Mesendoderm (in vitro differentiated cells): ENCODE measurements around the gene CYTH1.

Source experiments
- DNase-seq: peaks from one replicate; pipeline ENCODE4 v3.0.0; 2013
- H2AK5ac ChIP-seq: 2 replicates; pipeline ENCODE4 v1.6.1; 2013; ENCODE audit warnings: low read length, inconsistent platforms
- H2BK120ac ChIP-seq: 2 replicates; pipeline ENCODE4 v1.6.1; 2013; ENCODE audit warnings: low read depth, mild to moderate bottlenecking, low read length, moderate library complexity, mixed read lengths
- H2BK15ac ChIP-seq: replicated peaks from 2 replicates; pipeline ENCODE4 v1.6.1; 2013; ENCODE audit warnings: low read depth, mild to moderate bottlenecking, moderate library complexity
- H2BK5ac ChIP-seq: 2 replicates; pipeline ENCODE4 v1.6.1; 2013; ENCODE audit warnings: low read length, inconsistent platforms
- H3K18ac ChIP-seq: 2 replicates; pipeline ENCODE4 v1.6.1; 2013; ENCODE audit warnings: mild to moderate bottlenecking, low read length, mixed read lengths
- H3K23ac ChIP-seq: one replicate; pipeline ENCODE4 v1.6.1; 2013; ENCODE audit warnings: low read length
- H3K27ac ChIP-seq: 2 replicates; pipeline ENCODE4 v1.5.1; 2013; ENCODE audit warnings: low read depth, mild to moderate bottlenecking, inconsistent platforms, low read length, moderate library complexity
- H3K27me3 ChIP-seq: 2 replicates; pipeline ENCODE4 v1.6.1; 2013; ENCODE audit warnings: low read length, control low read depth, mild to moderate bottlenecking, inconsistent platforms; ENCODE audit not compliant: insufficient read depth, poor library complexity
- H3K36me3 ChIP-seq: 2 replicates; pipeline ENCODE4 v1.6.1; 2013; ENCODE audit warnings: low read length, inconsistent platforms; ENCODE audit not compliant: control insufficient read depth, insufficient read depth
- H3K4ac ChIP-seq: one replicate; pipeline ENCODE4 v1.6.1; 2013; ENCODE audit warnings: low read depth, mild to moderate bottlenecking, low read length, moderate library complexity
- H3K4me1 ChIP-seq: 2 replicates; pipeline ENCODE4 v1.6.1; 2013; ENCODE audit warnings: low read depth, low read length, inconsistent platforms; ENCODE audit not compliant: control insufficient read depth
- H3K4me2 ChIP-seq: 2 replicates; pipeline ENCODE4 v1.6.1; 2013; ENCODE audit warnings: low read length
- H3K4me3 ChIP-seq: 2 replicates; pipeline ENCODE4 v1.5.1; 2013; ENCODE audit warnings: mild to moderate bottlenecking, low read length
- H3K56ac ChIP-seq: one replicate; pipeline ENCODE4 v1.6.1; 2013; ENCODE audit warnings: low read length
- H3K79me1 ChIP-seq: 2 replicates; pipeline ENCODE4 v1.6.1; 2013; ENCODE audit warnings: low read length, inconsistent platforms
- H3K79me2 ChIP-seq: 2 replicates; pipeline ENCODE4 v1.6.1; 2013; ENCODE audit warnings: mild to moderate bottlenecking, low read length; ENCODE audit not compliant: control insufficient read depth, insufficient read depth
- H3K9ac ChIP-seq: 2 replicates; pipeline ENCODE4 v1.6.1; 2013; ENCODE audit warnings: low read length, inconsistent platforms
- H4K5ac ChIP-seq: one replicate; pipeline ENCODE4 v1.6.1; 2013; ENCODE audit warnings: low read length
- H4K8ac ChIP-seq: one replicate; pipeline ENCODE4 v1.6.1; 2013; ENCODE audit warnings: low read depth, mild to moderate bottlenecking, control low read depth, low read length, moderate library complexity
- WGBS: extraction: QIAGEN DNeasy Blood & Tissue Kit; methylation state at CpG from one replicate; pipeline ENCODE4 v1.1.7; 2013; ENCODE audit warnings: low lambda C conversion rate, missing lambda C conversion rate; ENCODE audit not compliant: insufficient coverage; ENCODE audit errors: extremely low coverage; 5-methylcytosine and 5-hydroxymethylcytosine counted together

The CYTH1 gene

GRCh38 chr17:78682363-78682762, 99.7 kb downstream of the CYTH1 start:
- Histone ChIP-seq H3K4me2 (no peak overlapping the region), H3K27me3 (no peaks in the 10 kb centered on the region), H4K5ac (no peak overlapping the region), H3K4me1 (peaks cover 5% of the 10 kb centered on the region), H2AK5ac (no peak overlapping the region), H3K79me1 (no peaks in the 10 kb centered on the region), H3K9ac (no peak overlapping the region), H2BK120ac (no peak overlapping the region), H2BK15ac (no peak overlapping the region), H3K4ac (no peak overlapping the region), H2BK5ac (no peak overlapping the region), H4K8ac (no peak overlapping the region), H3K18ac (no peak overlapping the region), H3K56ac (no peak overlapping the region), H3K23ac (no peak overlapping the region), H3K27ac (no peak overlapping the region), H3K36me3 (no peaks in the 10 kb centered on the region), H3K79me2 (no peaks in the 10 kb centered on the region), H3K4me3 (no peak overlapping the region)
- DNase-seq = no peak
- no CpG with 5 or more reads among the region's 2 CpGs for WGBS

GRCh38 chr17:78680436-78680835, 101.6 kb downstream of the CYTH1 start:
- H3K4me1 ChIP-seq = peaks cover 5% of the 10 kb centered on the region
- H4K8ac ChIP-seq = no peak overlapping the region
- H3K36me3 ChIP-seq = no peaks in the 10 kb centered on the region
- no peak overlapping the region for H3K4ac ChIP-seq
- no peaks in the 10 kb centered on the region for H3K27me3 ChIP-seq
- H3K18ac ChIP-seq = no peak overlapping the region
- no peak overlapping the region for H3K27ac ChIP-seq
- no peak overlapping the region for H2BK5ac ChIP-seq
- H4K5ac ChIP-seq = no peak overlapping the region
- H3K56ac ChIP-seq = no peak overlapping the region
- H2BK15ac ChIP-seq = no peak overlapping the region
- H3K4me2 ChIP-seq = no peak overlapping the region
- H3K23ac ChIP-seq = no peak overlapping the region
- peak; percentile 57 for DNase-seq
- no peaks in the 10 kb centered on the region for H3K79me2 ChIP-seq
- no peak overlapping the region for H2BK120ac ChIP-seq
- WGBS = no CpG with 5 or more reads among the region's 12 CpGs
- H3K4me3 ChIP-seq = no peak overlapping the region
- no peak overlapping the region for H2AK5ac ChIP-seq
- no peak overlapping the region for H3K9ac ChIP-seq
- no peaks in the 10 kb centered on the region for H3K79me1 ChIP-seq

DNA sequence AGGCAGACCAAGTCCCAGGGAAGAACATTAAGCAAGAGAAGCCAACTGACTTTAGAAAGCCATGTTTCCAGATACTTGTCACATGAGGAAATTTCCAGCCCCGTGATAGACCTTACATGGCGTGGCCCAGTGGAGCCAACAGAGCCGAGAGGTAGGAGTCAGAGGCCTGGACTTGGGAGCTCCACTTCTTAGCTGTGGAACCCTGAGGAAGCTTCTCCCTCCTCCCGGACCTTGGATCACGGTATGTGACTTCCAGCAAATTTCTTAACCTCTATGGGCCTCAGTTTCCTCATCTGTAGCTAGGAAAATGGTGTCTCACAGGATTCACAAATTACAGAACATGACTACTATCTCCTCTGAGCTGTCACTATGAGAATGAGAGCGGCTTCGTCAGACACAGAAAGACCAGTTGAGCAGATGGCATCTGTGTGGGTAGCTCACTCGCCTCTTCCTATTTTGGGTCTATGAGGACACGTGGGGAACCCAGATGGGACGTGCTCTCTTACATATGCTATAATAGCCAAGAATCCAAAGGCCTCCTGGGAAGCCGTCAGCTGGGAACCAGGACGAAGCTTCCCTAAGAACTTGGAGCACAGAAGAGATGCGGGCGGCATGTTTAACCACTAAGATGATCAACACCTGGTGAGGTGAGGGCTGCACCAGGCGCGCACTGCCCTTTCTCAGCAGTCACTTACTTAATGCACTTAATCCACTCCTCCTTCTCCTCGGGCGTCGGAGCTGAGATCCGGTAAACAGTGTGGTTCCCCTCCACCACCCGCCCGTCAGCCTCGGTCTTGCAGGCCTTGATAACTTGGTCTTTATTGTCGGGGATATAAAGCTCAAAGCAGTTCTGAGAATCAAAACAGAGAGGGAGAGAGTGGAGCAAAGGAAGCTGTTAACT, 102.3 kb downstream of the CYTH1 start:
- Histone ChIP-seq H3K79me2 (no peaks in the 10 kb centered on the region), H3K27me3 (no peaks in the 10 kb centered on the region), H2BK15ac (no peak overlapping the region), H3K4me2 (no peak overlapping the region), H3K79me1 (no peaks in the 10 kb centered on the region), H3K4ac (no peak overlapping the region), H4K5ac (no peak overlapping the region), H3K18ac (no peak overlapping the region), H3K56ac (no peak overlapping the region), H2AK5ac (no peak overlapping the region), H2BK5ac (no peak overlapping the region), H3K9ac (no peak overlapping the region), H3K4me3 (no peak overlapping the region), H3K4me1 (peaks cover 5% of the 10 kb centered on the region), H4K8ac (no peak overlapping the region), H3K36me3 (no peaks in the 10 kb centered on the region), H3K23ac (no peak overlapping the region), H2BK120ac (no peak overlapping the region), H3K27ac (no peak overlapping the region)
- WGBS = no CpG with 5 or more reads among the region's 24 CpGs
- DNase-seq = no peak

DNA sequence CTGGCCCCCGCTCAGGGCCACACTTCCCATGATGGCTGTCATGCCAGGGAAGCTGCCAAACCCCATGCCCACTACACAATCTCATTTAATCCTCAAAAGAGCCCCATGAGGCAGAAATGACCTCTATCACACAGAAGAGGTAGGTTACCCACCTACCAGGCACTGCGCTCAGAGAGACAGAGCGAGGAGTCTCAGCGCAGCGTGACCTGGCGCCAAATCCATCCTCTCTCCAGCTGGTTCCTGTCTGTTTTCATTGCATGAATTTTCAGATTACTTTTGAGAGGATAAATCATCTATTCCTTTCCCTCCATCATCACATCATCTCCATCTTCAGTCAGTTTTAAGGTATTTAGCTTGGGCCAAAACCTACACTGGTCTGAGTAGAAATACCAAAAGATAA, 103.4 kb downstream of the CYTH1 start:
- no peak overlapping the region for H4K8ac ChIP-seq
- H3K36me3 ChIP-seq = no peaks in the 10 kb centered on the region

DNA sequence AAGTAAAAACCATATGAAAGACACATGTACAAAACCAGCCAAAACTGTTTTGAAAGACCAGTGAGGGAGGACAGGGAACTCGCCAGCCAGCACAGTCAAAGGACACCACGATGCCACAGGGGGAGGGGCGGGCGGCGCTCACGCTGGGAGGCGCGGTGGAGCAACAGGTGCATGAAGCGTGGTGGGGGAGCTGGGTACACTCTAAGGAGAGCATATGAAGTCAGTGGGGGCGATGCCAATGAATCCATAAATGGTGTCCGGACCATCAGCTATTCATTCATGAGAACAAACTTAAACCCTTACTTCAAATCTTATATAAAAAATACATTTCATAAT, 103.9 kb downstream of the CYTH1 start:
- Histone ChIP-seq H2BK120ac (no peak overlapping the region), H3K9ac (no peak overlapping the region), H3K27me3 (no peaks in the 10 kb centered on the region), H3K4me2 (no peak overlapping the region), H3K56ac (no peak overlapping the region), H2BK15ac (no peak overlapping the region), H3K79me2 (no peaks in the 10 kb centered on the region), H4K8ac (no peak overlapping the region), H2AK5ac (no peak overlapping the region), H3K36me3 (no peaks in the 10 kb centered on the region), H3K4ac (no peak overlapping the region), H3K79me1 (no peaks in the 10 kb centered on the region), H4K5ac (no peak overlapping the region), H3K18ac (no peak overlapping the region), H3K4me3 (no peak overlapping the region), H3K23ac (no peak overlapping the region), H2BK5ac (no peak overlapping the region), H3K4me1 (peaks cover 5% of the 10 kb centered on the region), H3K27ac (no peak overlapping the region)
- no peak for DNase-seq
- WGBS = no CpG with 5 or more reads among the region's 11 CpGs

More for the DNA sequence above, 103.4 kb downstream of the CYTH1 start:
- Histone ChIP-seq H3K9ac (no peak overlapping the region), H4K5ac (no peak overlapping the region), H3K23ac (no peak overlapping the region), H3K4ac (no peak overlapping the region), H3K18ac (no peak overlapping the region), H3K27ac (no peak overlapping the region), H2BK15ac (no peak overlapping the region), H3K4me1 (peaks cover 5% of the 10 kb centered on the region), H2AK5ac (no peak overlapping the region), H3K56ac (no peak overlapping the region), H3K27me3 (no peaks in the 10 kb centered on the region), H2BK5ac (no peak overlapping the region), H3K4me2 (no peak overlapping the region), H3K79me1 (no peaks in the 10 kb centered on the region), H3K79me2 (no peaks in the 10 kb centered on the region), H3K4me3 (no peak overlapping the region), H2BK120ac (no peak overlapping the region)
- no peak for DNase-seq
- WGBS = no CpG with 5 or more reads among the region's 6 CpGs
